ENCODE results near the gene RIPK3. TPM values are rescaled to one million over a fixed set of nuclear protein-coding genes. Genes with fewer than 3 reads are reported as not detected.

RIPK3 gene
- total and polyA plus RNA-seq, 2 experiments from 2014 or later, result 0.32 to 1.5 TPM

DNA sequence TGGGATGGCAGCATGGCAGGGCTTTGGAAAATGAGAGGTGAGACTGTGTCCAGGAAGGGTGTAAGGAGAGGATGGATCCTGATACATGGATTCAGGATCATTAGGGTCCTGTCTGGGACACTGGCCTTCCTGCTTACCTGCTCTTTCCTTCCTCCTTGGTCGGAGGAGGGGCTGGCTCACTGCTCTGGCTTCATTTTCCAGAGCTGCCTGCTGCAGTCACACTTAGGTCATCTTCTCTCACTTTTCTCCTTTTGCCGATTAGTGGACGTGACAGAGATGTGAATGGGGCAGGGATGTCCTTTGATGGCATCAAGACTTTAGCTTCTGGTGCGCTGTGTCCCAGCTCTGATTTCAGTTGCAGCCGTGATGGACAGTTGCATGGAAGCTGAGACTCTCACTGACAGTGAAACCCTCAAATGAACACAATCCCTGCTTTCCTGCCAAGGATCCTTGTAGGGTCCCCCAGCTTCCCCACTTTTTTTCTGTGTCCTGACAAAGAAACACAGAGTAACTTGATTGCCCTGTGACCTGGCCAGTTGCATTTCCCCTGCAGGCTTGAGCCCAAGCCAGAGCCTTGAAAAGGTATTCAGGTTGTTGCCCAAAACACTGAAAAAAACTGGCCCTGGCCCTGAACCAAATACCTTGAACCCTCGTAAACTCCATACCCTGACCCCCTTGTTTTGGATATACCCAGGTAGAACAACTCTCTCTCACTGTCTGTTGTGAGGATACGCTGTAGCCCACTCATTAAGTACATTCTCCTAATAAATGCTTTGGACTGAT lies 31.3 kb downstream of the RIPK3 start:
- H4K20me1 ChIP-seq (replicated peaks; ENCODE audit: insufficient read depth), result peaks cover 1% of the 10 kb centered on the region
- peaks cover 57% of the 10 kb centered on the region for H3K36me3 Mint-ChIP-seq (ENCODE audit: low read depth)
- no peaks in the 10 kb centered on the region for H3K9me3 Mint-ChIP-seq
- DNase-seq (ENCODE audit: low spot score) (no peak), ATAC-seq (no peak)
- H2AFZ ChIP-seq, result no peak overlapping the region
- H3K27ac Mint-ChIP-seq, result no peak overlapping the region
- no peak overlapping the region for H3K4me3 Mint-ChIP-seq
- H3K36me3 ChIP-seq (ENCODE audit: insufficient read depth), result peaks cover 11% of the 10 kb centered on the region; the same call in 1 of the 2 replicates
- H3K27me3 ChIP-seq (ENCODE audit: insufficient read depth), result 0 out of 2 replicates have a peak, but pooled peaks cover 9% of the 10 kb centered on the region
- peaks cover 20% of the 10 kb centered on the region for H3K27me3 Mint-ChIP-seq (ENCODE audit: insufficient read depth, low read depth, poor library complexity)
- TF ChIP-seq EZH2 (IDR thresholded peaks at IDR 0.05; ENCODE audit: low read depth, unreplicated experiment), result no peak
- TF ChIP-seq, protein P1, sequence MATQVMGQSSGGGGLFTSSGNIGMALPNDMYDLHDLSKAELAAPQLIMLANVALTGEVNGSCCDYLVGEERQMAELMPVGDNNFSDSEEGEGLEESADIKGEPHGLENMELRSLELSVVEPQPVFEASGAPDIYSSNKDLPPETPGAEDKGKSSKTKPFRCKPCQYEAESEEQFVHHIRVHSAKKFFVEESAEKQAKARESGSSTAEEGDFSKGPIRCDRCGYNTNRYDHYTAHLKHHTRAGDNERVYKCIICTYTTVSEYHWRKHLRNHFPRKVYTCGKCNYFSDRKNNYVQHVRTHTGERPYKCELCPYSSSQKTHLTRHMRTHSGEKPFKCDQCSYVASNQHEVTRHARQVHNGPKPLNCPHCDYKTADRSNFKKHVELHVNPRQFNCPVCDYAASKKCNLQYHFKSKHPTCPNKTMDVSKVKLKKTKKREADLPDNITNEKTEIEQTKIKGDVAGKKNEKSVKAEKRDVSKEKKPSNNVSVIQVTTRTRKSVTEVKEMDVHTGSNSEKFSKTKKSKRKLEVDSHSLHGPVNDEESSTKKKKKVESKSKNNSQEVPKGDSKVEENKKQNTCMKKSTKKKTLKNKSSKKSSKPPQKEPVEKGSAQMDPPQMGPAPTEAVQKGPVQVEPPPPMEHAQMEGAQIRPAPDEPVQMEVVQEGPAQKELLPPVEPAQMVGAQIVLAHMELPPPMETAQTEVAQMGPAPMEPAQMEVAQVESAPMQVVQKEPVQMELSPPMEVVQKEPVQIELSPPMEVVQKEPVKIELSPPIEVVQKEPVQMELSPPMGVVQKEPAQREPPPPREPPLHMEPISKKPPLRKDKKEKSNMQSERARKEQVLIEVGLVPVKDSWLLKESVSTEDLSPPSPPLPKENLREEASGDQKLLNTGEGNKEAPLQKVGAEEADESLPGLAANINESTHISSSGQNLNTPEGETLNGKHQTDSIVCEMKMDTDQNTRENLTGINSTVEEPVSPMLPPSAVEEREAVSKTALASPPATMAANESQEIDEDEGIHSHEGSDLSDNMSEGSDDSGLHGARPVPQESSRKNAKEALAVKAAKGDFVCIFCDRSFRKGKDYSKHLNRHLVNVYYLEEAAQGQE (IDR thresholded peaks at IDR 0.05; ENCODE audit: unreplicated experiment), result no peak
- TF ChIP-seq, protein P2, sequence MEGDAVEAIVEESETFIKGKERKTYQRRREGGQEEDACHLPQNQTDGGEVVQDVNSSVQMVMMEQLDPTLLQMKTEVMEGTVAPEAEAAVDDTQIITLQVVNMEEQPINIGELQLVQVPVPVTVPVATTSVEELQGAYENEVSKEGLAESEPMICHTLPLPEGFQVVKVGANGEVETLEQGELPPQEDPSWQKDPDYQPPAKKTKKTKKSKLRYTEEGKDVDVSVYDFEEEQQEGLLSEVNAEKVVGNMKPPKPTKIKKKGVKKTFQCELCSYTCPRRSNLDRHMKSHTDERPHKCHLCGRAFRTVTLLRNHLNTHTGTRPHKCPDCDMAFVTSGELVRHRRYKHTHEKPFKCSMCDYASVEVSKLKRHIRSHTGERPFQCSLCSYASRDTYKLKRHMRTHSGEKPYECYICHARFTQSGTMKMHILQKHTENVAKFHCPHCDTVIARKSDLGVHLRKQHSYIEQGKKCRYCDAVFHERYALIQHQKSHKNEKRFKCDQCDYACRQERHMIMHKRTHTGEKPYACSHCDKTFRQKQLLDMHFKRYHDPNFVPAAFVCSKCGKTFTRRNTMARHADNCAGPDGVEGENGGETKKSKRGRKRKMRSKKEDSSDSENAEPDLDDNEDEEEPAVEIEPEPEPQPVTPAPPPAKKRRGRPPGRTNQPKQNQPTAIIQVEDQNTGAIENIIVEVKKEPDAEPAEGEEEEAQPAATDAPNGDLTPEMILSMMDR (conservative IDR thresholded peaks at IDR 0.05; ENCODE audit: low read depth in 2 of 2), result no peak
- TF ChIP-seq STAT1 (IDR thresholded peaks at IDR 0.05; ENCODE audit: unreplicated experiment), result no peak
- TF ChIP-seq ZNF331 (CRISPR knock-in tag; IDR thresholded peaks at IDR 0.05; ENCODE audit: low read depth), result no peak
- TF ChIP-seq POLR2AphosphoS5 (IDR thresholded peaks at IDR 0.05; ENCODE audit: low read depth), result no peak
- TF ChIP-seq JUNB (IDR thresholded peaks at IDR 0.05; ENCODE audit: unreplicated experiment), result no peak
- TF ChIP-seq, protein P3, sequence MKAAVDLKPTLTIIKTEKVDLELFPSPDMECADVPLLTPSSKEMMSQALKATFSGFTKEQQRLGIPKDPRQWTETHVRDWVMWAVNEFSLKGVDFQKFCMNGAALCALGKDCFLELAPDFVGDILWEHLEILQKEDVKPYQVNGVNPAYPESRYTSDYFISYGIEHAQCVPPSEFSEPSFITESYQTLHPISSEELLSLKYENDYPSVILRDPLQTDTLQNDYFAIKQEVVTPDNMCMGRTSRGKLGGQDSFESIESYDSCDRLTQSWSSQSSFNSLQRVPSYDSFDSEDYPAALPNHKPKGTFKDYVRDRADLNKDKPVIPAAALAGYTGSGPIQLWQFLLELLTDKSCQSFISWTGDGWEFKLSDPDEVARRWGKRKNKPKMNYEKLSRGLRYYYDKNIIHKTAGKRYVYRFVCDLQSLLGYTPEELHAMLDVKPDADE (IDR thresholded peaks at IDR 0.05), result no peak
- TF ChIP-seq ZNF114 (CRISPR knock-in tag; IDR thresholded peaks at IDR 0.05), result no peak
- no peak for TF ChIP-seq CREB1 (CRISPR knock-in tag; IDR thresholded peaks at IDR 0.05; ENCODE audit: low read depth)
- TF ChIP-seq, protein P4, sequence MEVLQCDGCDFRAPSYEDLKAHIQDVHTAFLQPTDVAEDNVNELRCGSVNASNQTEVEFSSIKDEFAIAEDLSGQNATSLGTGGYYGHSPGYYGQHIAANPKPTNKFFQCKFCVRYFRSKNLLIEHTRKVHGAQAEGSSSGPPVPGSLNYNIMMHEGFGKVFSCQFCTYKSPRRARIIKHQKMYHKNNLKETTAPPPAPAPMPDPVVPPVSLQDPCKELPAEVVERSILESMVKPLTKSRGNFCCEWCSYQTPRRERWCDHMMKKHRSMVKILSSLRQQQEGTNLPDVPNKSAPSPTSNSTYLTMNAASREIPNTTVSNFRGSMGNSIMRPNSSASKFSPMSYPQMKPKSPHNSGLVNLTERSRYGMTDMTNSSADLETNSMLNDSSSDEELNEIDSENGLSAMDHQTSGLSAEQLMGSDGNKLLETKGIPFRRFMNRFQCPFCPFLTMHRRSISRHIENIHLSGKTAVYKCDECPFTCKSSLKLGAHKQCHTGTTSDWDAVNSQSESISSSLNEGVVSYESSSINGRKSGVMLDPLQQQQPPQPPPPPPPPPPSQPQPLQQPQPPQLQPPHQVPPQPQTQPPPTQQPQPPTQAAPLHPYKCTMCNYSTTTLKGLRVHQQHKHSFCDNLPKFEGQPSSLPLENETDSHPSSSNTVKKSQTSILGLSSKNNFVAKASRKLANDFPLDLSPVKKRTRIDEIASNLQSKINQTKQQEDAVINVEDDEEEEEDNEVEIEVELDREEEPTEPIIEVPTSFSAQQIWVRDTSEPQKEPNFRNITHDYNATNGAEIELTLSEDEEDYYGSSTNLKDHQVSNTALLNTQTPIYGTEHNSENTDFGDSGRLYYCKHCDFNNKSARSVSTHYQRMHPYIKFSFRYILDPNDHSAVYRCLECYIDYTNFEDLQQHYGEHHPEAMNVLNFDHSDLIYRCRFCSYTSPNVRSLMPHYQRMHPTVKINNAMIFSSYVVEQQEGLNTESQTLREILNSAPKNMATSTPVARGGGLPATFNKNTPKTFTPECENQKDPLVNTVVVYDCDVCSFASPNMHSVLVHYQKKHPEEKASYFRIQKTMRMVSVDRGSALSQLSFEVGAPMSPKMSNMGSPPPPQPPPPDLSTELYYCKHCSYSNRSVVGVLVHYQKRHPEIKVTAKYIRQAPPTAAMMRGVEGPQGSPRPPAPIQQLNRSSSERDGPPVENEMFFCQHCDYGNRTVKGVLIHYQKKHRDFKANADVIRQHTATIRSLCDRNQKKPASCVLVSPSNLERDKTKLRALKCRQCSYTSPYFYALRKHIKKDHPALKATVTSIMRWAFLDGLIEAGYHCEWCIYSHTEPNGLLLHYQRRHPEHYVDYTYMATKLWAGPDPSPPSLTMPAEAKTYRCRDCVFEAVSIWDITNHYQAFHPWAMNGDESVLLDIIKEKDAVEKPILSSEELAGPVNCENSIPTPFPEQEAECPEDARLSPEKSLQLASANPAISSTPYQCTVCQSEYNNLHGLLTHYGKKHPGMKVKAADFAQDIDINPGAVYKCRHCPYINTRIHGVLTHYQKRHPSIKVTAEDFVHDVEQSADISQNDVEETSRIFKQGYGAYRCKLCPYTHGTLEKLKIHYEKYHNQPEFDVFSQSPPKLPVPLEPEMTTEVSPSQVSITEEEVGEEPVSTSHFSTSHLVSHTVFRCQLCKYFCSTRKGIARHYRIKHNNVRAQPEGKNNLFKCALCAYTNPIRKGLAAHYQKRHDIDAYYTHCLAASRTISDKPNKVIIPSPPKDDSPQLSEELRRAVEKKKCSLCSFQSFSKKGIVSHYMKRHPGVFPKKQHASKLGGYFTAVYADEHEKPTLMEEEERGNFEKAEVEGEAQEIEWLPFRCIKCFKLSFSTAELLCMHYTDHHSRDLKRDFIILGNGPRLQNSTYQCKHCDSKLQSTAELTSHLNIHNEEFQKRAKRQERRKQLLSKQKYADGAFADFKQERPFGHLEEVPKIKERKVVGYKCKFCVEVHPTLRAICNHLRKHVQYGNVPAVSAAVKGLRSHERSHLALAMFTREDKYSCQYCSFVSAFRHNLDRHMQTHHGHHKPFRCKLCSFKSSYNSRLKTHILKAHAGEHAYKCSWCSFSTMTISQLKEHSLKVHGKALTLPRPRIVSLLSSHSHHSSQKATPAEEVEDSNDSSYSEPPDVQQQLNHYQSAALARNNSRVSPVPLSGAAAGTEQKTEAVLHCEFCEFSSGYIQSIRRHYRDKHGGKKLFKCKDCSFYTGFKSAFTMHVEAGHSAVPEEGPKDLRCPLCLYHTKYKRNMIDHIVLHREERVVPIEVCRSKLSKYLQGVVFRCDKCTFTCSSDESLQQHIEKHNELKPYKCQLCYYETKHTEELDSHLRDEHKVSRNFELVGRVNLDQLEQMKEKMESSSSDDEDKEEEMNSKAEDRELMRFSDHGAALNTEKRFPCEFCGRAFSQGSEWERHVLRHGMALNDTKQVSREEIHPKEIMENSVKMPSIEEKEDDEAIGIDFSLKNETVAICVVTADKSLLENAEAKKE (CRISPR knock-in tag; IDR thresholded peaks at IDR 0.05), result no peak
- TF ChIP-seq NANOG (IDR thresholded peaks at IDR 0.05; ENCODE audit: borderline replicate concordance), result no peak
- TF ChIP-seq EZH2phosphoT487 (IDR thresholded peaks at IDR 0.05; ENCODE audit: unreplicated experiment), result no peak
- H3K4me1 Mint-ChIP-seq, result peaks cover 15% of the 10 kb centered on the region
- H3K4me3 ChIP-seq, result no peak overlapping the region
- no peaks in the 10 kb centered on the region for H3K79me2 ChIP-seq (replicated peaks; ENCODE audit: insufficient read depth)
- H3K4me2 ChIP-seq, result no peak overlapping the region
- H3K4me1 ChIP-seq (ENCODE audit: insufficient read depth), result peaks cover 4% of the 10 kb centered on the region; the same call in 1 of the 2 replicates
- H3K27ac ChIP-seq (ENCODE audit: low read depth), result no peak overlapping the region
- H3K9me2 ChIP-seq (ENCODE audit: insufficient read depth), result no peaks in the 10 kb centered on the region
- H3F3A ChIP-seq (replicated peaks; ENCODE audit: low read depth), result no peaks in the 10 kb centered on the region
